DMS79 treated with DMSO at 0.1 percent for 48 hours (cell line): Measurements from ENCODE around the gene SERPINA5.

ENCODE experiments used
- DNase-seq: peaks from one replicate; lab custom pipeline; 2025; lab: John Stamatoyannopoulos, UW

Gene SERPINA5, protein sequence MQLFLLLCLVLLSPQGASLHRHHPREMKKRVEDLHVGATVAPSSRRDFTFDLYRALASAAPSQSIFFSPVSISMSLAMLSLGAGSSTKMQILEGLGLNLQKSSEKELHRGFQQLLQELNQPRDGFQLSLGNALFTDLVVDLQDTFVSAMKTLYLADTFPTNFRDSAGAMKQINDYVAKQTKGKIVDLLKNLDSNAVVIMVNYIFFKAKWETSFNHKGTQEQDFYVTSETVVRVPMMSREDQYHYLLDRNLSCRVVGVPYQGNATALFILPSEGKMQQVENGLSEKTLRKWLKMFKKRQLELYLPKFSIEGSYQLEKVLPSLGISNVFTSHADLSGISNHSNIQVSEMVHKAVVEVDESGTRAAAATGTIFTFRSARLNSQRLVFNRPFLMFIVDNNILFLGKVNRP

GRCh38 chr14:94581127-94581999, at the start of gene SERPINA5:
SERPINA5 (plus strand) TSS chr14:94581426; CDS start chr14:94587363, 5,937 bp downstream.
- no peak for DNase-seq

DNA sequence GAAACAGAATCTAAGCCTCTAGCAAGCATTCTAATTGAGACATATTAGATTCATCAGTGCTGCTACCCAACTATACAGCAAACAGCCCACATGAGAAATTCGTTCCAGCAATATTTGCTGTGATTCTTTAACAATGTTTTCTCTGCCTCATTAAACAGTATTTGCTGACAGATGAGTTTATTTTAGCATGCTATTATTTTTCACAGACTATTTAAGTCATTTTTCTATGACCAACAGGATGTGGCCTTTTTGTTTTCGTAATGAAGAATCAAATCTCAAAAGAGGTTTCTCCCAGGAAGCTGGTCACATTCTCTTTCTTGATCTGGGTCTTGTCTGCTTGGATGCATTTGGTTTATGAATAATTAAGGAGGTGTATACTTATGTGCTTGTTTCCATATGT, 48.8 kb upstream of the SERPINA5 start:
- no peak for DNase-seq

DNA sequence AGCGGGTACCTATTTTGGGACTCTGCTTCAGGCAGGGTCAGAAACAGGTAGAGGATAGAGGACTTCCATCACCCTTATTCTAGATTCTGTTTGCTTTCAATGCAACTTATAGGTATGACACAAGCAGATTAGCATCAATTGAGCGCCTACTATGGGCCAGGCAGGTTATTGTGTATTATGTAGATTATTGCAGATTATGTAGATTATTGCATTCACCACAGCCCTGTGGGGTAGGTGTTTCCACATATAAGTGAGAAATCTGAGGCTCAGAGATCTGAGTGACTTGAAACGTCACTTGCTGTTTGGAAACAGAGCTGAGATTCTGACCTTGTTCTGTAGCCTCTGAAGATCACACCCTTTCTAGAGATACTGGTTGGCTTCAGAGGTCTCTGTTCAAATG, 45.7 kb upstream of the SERPINA5 start:
- DNase-seq, result no peak

DNA sequence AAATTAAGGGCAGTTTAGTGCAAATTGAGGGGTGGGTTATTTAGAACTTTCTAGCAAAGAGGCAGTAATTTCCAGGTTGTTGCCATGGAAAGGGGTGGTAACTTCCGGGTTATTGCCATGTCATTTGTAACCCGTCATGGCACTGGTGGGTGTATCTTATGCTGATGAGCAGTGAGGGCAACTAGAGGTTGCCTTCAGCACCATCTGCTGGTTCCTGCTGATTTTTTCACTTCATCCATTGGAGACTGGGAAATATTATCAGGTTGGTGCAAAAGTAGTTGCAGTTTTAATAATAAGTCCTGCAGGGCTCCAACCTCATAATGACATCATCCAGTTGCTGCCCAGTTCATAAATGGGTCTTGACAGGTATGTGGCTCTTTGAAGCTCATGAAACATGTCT, 44.4 kb upstream of the SERPINA5 start:
- no peak for DNase-seq

DNA sequence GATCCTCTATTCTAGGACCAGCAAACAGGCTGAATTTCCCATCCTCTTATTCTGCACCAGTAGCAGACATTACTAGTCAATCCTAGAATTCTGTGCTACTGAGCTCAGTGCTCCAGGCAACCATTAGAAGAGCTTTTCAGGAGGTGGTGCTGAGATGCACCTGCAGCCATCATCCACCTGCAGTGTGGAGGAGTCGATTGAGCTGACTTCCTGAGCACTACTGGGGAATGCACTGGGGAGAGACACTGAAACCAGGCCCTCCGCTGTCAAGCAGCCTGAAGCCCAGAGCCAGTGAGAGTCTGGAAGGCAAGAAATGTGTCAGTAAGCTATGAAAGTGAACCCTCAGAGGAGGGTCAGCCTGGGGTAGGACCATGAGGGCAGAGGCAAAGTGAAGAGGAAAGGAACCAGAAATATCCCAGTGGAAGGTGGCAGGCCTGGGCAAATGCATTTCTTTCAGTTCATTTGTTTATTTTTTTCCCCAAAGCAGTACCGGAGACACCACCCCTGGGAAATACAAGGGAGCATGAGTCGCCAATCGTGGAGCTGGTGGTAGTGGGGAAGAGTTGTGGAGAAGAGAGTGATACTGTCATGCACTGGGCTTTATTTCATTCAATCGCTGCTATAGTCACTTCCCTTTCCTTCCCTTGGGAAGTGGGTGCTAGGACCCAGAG, 43.0 kb upstream of the SERPINA5 start:
- no peak for DNase-seq

- DNase-seq, result no peak
Measured at GRCh38 chr14:94539181-94539580, 42.0 kb upstream of the SERPINA5 start.

- no peak for DNase-seq
Measured at GRCh38 chr14:94540031-94540794, 41.0 kb upstream of the SERPINA5 start.

GRCh38 chr14:94541234-94541975, 39.8 kb upstream of the SERPINA5 start:
- DNase-seq, result no peak

- no peak for DNase-seq
Measured at GRCh38 chr14:94542111-94542810, 39.0 kb upstream of the SERPINA5 start.

DNA sequence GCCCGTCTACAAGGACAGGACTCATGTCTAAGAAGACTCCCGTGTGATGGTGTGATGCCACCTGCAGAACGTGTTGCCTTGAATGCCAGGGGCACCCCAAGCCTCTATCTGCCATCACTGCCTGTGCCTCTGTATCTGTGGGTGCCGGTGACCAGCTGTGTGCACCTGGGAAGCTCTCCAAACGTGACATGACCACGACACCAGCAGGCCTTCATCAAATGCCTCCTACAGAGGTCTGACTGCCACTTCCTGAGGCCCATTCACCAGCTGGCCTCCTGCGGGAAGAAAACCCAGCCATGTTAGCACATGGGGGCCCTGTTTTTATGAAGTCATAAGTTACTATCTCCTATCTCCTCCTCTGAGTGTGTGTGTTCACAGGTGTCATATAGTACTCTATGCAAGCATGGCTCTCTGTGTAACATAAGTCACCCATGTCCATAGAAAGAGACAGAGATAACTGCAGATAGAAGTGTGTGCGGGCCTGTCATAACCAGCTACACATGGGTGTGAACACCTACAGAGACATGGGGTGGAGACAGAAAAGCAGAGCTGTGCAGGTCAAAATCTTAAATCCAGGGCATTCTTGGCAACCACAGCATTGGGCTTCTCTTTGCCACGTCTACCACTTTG, 38.3 kb upstream of the SERPINA5 start:
- DNase-seq, result no peak

DNA sequence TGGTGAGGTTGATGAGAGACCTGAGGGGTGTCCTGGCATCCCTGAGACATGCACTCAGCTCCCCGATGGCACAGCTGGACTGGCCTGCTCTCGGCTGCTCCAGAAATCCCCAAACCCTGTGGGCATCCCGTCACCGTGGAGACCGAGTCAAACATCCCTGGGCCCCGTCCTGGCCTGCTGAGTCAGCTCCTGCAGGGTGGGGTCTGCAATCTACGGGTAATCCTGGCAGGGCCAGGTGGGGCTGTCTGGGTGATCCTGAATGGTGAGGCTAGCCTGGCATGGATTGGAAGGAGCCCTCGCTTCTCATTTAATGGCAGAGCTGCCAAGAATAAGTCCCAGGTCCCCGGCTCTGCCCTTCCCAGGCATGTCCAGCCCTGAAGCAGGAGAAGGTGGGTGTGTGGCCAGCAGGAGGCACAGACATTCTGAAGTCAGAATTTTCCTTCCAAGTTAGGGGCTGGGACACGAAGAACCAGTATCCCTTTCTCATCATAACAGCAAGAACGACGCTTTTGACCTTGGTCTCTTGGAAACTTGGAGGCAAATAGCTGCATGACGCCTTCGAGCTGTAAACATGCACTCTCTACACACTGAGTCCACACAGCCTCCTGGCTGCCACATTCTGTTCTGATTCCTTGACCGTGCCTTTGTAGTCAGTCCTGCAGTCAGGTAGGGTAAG, 37.6 kb upstream of the SERPINA5 start:
- no peak for DNase-seq

GRCh38 chr14:94544726-94545125, 36.5 kb upstream of the SERPINA5 start:
- DNase-seq, result no peak

- no peak for DNase-seq
Measured at GRCh38 chr14:94545131-94545841, 35.9 kb upstream of the SERPINA5 start.

GRCh38 chr14:94547151-94547680, 34.0 kb upstream of the SERPINA5 start:
- no peak for DNase-seq

DNA sequence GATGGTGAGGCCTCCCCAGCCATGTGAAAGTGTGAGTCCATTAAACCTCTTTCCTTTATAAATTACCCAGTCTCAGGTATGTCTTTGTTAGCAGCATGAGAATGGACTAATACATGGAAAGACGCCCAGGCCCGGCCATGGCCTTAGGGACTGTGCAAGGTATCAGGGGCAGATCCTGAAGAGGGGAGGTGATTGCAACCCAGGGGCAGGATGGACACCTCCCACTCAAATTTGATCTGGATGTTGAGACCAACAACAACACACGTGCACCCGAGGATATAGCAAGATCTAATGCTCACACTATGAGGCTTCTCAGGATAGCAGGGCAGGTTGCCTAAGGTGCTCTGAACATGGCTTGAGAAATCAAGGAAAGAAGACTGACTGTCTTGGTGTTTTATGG, 33.5 kb upstream of the SERPINA5 start:
- DNase-seq, result no peak

DNA sequence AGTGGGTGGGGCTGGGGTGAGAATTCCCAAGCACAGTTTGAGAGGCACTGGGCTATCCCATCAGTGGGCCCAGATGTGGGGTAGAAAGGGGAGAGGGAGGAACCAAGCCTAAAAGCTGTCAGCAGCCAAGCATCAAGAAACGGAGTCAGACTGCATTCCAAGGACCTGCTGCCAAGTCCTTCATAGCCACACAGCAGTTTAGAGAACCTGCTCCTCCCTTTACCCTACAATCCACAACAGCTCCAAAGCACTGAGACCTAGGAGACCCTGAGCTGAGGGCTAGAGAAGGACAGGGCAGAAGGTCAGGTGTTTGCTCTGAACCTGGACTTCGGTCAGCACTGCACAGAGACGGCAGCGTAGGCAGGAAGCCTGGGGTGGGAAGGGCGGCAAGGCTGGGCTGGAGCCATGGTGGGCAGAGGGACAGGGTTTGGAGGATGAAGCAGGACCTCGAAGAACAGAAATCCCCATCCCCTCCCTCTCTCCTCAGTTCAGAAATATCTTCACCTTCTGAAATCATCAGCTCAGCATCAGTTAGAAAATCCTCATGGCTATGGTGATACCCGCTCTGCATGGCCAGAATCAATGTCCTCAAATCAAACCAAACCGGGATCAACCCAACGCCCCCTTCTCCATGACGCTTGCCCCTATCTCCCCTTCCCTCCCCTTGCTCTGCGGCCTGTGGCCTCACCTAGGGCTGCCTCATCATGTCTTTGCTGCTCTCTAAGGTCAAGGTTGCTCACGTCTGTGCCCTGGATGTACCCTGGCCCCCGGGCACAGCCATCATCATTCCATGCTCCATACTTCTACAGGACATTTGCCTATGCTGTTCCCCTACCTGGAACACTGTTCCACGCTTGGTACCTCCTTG, 32.9 kb upstream of the SERPINA5 start:
- DNase-seq, result no peak
